Measurements from ENCODE around the gene TEX22.

The TEX22 gene

GRCh38 chr14:105456736-105457617 is 58.6 kb downstream of the TEX22 start:
- no peak for DNase-seq (ENCODE audit: low read depth)

- no peak for DNase-seq (ENCODE audit: low read depth)
Measured at GRCh38 chr14:105458010-105458409, 59.7 kb downstream of the TEX22 start.

GRCh38 chr14:105458571-105458970 is 60.2 kb downstream of the TEX22 start:
- DNase-seq (ENCODE audit: low read depth) = no peak

- DNase-seq (ENCODE audit: low read depth) = no peak
Measured at GRCh38 chr14:105460116-105460515, 61.8 kb downstream of the TEX22 start.

GRCh38 chr14:105460616-105461015 is 62.3 kb downstream of the TEX22 start:
- no peak for DNase-seq (ENCODE audit: low read depth)

GRCh38 chr14:105461903-105462302 is 63.6 kb downstream of the TEX22 start:
- DNase-seq (ENCODE audit: low read depth) = no peak
